Measurements from ENCODE around the gene INSIG2. TPM values are rescaled to one million over a fixed set of nuclear protein-coding genes. Genes with fewer than 3 reads are reported as not detected.
A peak's percentile ranks its signal among the peaks of the same experiment; 100 is the strongest.

INSIG2 gene
- total RNA-seq (2021), result 10.7 to 11.9 TPM (median 10.8 TPM) in 3 replicates
- Bru-seq, nascent RNA, result percentile 82 among the genes with signal in this experiment
- long read RNA-seq, experiment 1, transcript INSIG2-202 (5 exons, 574 nt), result minor isoform, 9 of 133 reads
- long read RNA-seq, experiment 1, transcript INSIG2-201 (6 exons, 2,590 nt), result major isoform, 84 of 133 reads
- long read RNA-seq, experiment 1, partial matches to known transcripts, result 7 of 133 reads
- long read RNA-seq, experiment 1, other reads (novel, unspliced or antisense), result 32 of 133 reads
- long read RNA-seq, experiment 2, transcript INSIG2-201 (6 exons, 2,590 nt), result major isoform, 8 of 27 reads
- long read RNA-seq, experiment 2, partial matches to known transcripts, result 8 of 27 reads
- long read RNA-seq, experiment 2, other reads (novel, unspliced or antisense), result 9 of 27 reads
- long read RNA-seq, experiment 3, transcript INSIG2-202 (5 exons, 574 nt), result minor isoform, 5 of 45 reads
- long read RNA-seq, experiment 3, transcript INSIG2-201 (6 exons, 2,590 nt), result major isoform, 27 of 45 reads
- long read RNA-seq, experiment 3, partial matches to known transcripts, result 1 of 45 reads
- long read RNA-seq, experiment 3, other reads (novel, unspliced or antisense), result 12 of 45 reads

DNA sequence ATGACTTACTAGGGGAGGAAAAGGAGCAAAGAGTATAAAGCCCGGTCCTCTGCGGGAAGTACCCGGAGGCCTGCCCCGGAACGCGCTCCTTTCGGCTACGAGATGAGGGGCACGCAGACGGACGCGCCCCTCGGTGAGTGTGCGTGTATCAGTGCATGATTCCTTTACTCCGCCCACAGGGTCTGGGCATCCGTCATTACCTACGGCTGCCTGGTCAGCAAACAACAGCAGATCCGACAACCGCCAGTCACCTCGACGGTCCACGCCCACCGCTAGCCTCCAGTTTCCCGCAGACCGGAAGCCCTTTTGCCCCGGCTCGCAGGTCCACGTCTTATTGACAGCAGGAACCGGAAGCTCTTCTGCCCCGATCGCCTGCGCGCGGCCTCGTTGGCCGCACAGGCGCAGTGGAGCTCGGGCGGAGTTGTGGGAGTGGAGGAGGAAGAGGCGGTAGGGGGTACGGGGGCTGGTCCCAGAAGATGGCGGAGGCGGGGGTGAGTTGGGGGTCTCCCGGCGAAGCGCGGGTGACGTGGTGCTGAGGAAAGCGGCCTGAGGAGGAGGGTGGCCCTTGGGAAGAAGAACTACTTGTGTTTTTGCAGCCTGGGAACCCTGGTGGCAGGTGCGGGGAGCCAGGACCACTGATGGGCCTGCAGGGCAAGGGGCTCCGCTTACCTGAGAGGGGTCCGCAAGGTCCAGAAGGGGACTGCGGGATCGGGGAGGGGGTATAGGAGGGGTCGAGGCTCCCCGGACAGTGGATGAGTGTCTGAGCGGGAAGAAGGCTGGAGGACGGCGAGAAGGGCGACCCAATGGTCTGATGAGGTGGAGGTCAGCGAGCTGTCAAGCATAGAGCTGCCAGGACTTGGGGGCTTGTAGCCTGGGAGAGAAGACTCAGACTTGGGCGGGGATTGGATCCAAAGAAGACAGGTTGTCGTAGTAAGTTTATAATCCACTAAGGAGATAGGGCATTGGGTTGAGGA is at the start of gene INSIG2:
Gene INSIG2 (plus strand): TSS at position 421 of the 974 bp plus-strand sequence. CDS start 8,086 bp downstream, outside the sequence.
- H3K4me1 Mint-ChIP-seq, result peaks cover 46% of the 10 kb centered on the region
- peaks cover 6% of the 10 kb centered on the region for H3K36me3 Mint-ChIP-seq
- H3K9me3 Mint-ChIP-seq, result peaks cover 6% of the 10 kb centered on the region
- ATAC-seq (peak; percentile 95), DNase-seq (ENCODE audit: low spot score) (peak; percentile 98)
- peak within 1 kb of the TSS; percentile 68 for H3K4me3 Mint-ChIP-seq
- H3K27ac Mint-ChIP-seq, result peak within 1 kb of the TSS; percentile 91
- POLR2A ChIA-PET, result interaction anchor here (0.6 to 2.0 kb wide), 7 partner anchors 10 to 885 kb away, joined by 3 to 8 read pairs (median 3); no protein-coding TSS in a partner anchor
- no peaks in the 10 kb centered on the region for H3K27me3 Mint-ChIP-seq (ENCODE audit: low read depth)
- CTCF ChIA-PET, result interaction anchor here (1.0 to 2.0 kb wide), 5 partner anchors 12 to 274 kb away, joined by 3 to 18 read pairs (median 5); partner anchors contain the start of gene DDX18
- no peak for TF ChIP-seq GRHL2 (CRISPR knock-in tag; IDR thresholded peaks at IDR 0.05; ENCODE audit: insufficient replicate concordance, severe bottlenecking)
- TF ChIP-seq ZNF671 (CRISPR knock-in tag; IDR thresholded peaks at IDR 0.05), result no peak
- TF ChIP-seq GTF2I (CRISPR knock-in tag; conservative IDR thresholded peaks at IDR 0.05), result no peak
- no peak for TF ChIP-seq FOXJ3 (CRISPR knock-in tag; IDR thresholded peaks at IDR 0.05; ENCODE audit: borderline replicate concordance)
- TF ChIP-seq FOXP1 (CRISPR knock-in tag; IDR thresholded peaks at IDR 0.05; ENCODE audit: borderline replicate concordance), result peak; percentile 80; the same call in 1 of the 2 replicates
- no peak for TF ChIP-seq ZNF121 (CRISPR knock-in tag; IDR thresholded peaks at IDR 0.05)
- no peak for TF ChIP-seq TEAD4 (CRISPR knock-in tag; IDR thresholded peaks at IDR 0.05)
- no peak for TF ChIP-seq USF1 (CRISPR knock-in tag; IDR thresholded peaks at IDR 0.05)
- no peak for TF ChIP-seq E2F5 (CRISPR knock-in tag; IDR thresholded peaks at IDR 0.05)
- no peak for TF ChIP-seq CTCF (IDR thresholded peaks at IDR 0.05)
- no peak for TF ChIP-seq RELA (CRISPR knock-in tag; IDR thresholded peaks at IDR 0.05; ENCODE audit: borderline replicate concordance)
- no peak for TF ChIP-seq RORB (CRISPR knock-in tag; IDR thresholded peaks at IDR 0.05)
- TF ChIP-seq ZSCAN18 (CRISPR knock-in tag; IDR thresholded peaks at IDR 0.05), result no peak
- TF ChIP-seq, protein P1, sequence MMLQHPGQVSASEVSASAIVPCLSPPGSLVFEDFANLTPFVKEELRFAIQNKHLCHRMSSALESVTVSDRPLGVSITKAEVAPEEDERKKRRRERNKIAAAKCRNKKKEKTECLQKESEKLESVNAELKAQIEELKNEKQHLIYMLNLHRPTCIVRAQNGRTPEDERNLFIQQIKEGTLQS (CRISPR knock-in tag; conservative IDR thresholded peaks at IDR 0.05), result no peak
- 0 out of 2 replicates have a peak, but pooled peaks have one; percentile 45 for TF ChIP-seq CREM (CRISPR knock-in tag; IDR thresholded peaks at IDR 0.05)
- TF ChIP-seq, protein P2, sequence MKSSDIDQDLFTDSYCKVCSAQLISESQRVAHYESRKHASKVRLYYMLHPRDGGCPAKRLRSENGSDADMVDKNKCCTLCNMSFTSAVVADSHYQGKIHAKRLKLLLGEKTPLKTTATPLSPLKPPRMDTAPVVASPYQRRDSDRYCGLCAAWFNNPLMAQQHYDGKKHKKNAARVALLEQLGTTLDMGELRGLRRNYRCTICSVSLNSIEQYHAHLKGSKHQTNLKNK (CRISPR knock-in tag; IDR thresholded peaks at IDR 0.05), result no peak
- 0 out of 2 replicates have a peak, but pooled peaks have one; percentile 50 for TF ChIP-seq ZNF232 (CRISPR knock-in tag; IDR thresholded peaks at IDR 0.05)
- TF ChIP-seq ZNF416 (CRISPR knock-in tag; IDR thresholded peaks at IDR 0.05), result no peak
- peak; percentile 90 for TF ChIP-seq FOXK1 (CRISPR knock-in tag; IDR thresholded peaks at IDR 0.05)
- TF ChIP-seq, protein P3, sequence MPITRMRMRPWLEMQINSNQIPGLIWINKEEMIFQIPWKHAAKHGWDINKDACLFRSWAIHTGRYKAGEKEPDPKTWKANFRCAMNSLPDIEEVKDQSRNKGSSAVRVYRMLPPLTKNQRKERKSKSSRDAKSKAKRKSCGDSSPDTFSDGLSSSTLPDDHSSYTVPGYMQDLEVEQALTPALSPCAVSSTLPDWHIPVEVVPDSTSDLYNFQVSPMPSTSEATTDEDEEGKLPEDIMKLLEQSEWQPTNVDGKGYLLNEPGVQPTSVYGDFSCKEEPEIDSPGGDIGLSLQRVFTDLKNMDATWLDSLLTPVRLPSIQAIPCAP (CRISPR knock-in tag; IDR thresholded peaks at IDR 0.05), result no peak
- TF ChIP-seq, protein P4, sequence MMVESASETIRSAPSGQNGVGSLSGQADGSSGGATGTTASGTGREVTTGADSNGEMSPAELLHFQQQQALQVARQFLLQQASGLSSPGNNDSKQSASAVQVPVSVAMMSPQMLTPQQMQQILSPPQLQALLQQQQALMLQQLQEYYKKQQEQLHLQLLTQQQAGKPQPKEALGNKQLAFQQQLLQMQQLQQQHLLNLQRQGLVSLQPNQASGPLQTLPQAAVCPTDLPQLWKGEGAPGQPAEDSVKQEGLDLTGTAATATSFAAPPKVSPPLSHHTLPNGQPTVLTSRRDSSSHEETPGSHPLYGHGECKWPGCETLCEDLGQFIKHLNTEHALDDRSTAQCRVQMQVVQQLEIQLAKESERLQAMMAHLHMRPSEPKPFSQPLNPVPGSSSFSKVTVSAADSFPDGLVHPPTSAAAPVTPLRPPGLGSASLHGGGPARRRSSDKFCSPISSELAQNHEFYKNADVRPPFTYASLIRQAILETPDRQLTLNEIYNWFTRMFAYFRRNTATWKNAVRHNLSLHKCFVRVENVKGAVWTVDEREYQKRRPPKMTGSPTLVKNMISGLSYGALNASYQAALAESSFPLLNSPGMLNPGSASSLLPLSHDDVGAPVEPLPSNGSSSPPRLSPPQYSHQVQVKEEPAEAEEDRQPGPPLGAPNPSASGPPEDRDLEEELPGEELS (CRISPR knock-in tag; IDR thresholded peaks at IDR 0.05), result peak; percentile 73; the same call in 1 of the 2 replicates
- TF ChIP-seq NR3C1 (CRISPR knock-in tag; conservative IDR thresholded peaks at IDR 0.05; ENCODE audit: low read depth), result no peak
- no peak for TF ChIP-seq IRF2 (CRISPR knock-in tag; IDR thresholded peaks at IDR 0.05; ENCODE audit: borderline replicate concordance, low read depth)
- TF ChIP-seq USF2 (CRISPR knock-in tag; IDR thresholded peaks at IDR 0.05), result no peak
- no peak for TF ChIP-seq ZNF219 (CRISPR knock-in tag; IDR thresholded peaks at IDR 0.05; ENCODE audit: borderline replicate concordance)

Measured in WTC11 (cell line).